Mesenchymal stem cell (in vitro differentiated cells and primary cell): ENCODE measurements around the gene ENG.
A peak's percentile ranks its signal among the peaks of the same experiment; 100 is the strongest.

Experiments
- DNase-seq: peaks from one replicate; pipeline ENCODE4 v3.0.0-alpha.2; 2013
- H2AFZ ChIP-seq: one replicate; pipeline ENCODE4 v1.6.1; 2013; ENCODE audit warnings: low read depth, mild to moderate bottlenecking, control low read depth, inconsistent platforms, low read length, moderate library complexity
- H2AK5ac ChIP-seq: 2 replicates; pipeline ENCODE4 v1.6.1; 2013; ENCODE audit warnings: low read length, moderate library complexity, mild to moderate bottlenecking, inconsistent platforms; ENCODE audit not compliant: severe bottlenecking
- H2BK120ac ChIP-seq: one replicate; pipeline ENCODE4 v1.6.1; 2013; ENCODE audit warnings: low read depth, mild to moderate bottlenecking, inconsistent platforms, low read length, moderate library complexity
- H2BK12ac ChIP-seq, 2 experiments: one replicate each; pipeline ENCODE4 v1.6.1; 2013; ENCODE audit warnings: inconsistent platforms in 2 of 2, low read length in 2 of 2, mild to moderate bottlenecking in 2 of 2, moderate library complexity in 2 of 2, control low read depth in 1 of 2
- H2BK15ac ChIP-seq: one replicate; pipeline ENCODE4 v1.6.1; 2013; ENCODE audit warnings: mild to moderate bottlenecking, low read depth, inconsistent platforms; ENCODE audit not compliant: poor library complexity, severe bottlenecking
- H2BK5ac ChIP-seq: 2 replicates; pipeline ENCODE4 v1.6.1; 2013; ENCODE audit warnings: low read depth, mild to moderate bottlenecking, low read length, control low read depth, inconsistent platforms; ENCODE audit not compliant: poor library complexity, severe bottlenecking
- H3K14ac ChIP-seq, 2 experiments: one replicate each; pipeline ENCODE4 v1.6.1; 2013; ENCODE audit warnings: inconsistent platforms in 2 of 2, low read length in 2 of 2, control low read depth in 1 of 2, mild to moderate bottlenecking in 1 of 2, moderate library complexity in 1 of 2
- H3K18ac ChIP-seq, 2 experiments: one replicate each; pipeline ENCODE4 v1.6.1; 2013; ENCODE audit warnings: inconsistent platforms in 2 of 2, low read length in 2 of 2, control low read depth in 1 of 2, low read depth in 1 of 2, mild to moderate bottlenecking in 1 of 2
- H3K23ac ChIP-seq, 2 experiments: one replicate each; pipeline ENCODE4 v1.6.1; 2013; ENCODE audit warnings: inconsistent platforms in 2 of 2, low read length in 2 of 2, mild to moderate bottlenecking in 2 of 2, moderate library complexity in 2 of 2, control low read depth in 1 of 2
- H3K27ac ChIP-seq: 2 replicates; pipeline ENCODE4 v1.5.1; 2013; ENCODE audit warnings: mild to moderate bottlenecking, moderate library complexity, low read length, control low read depth, inconsistent platforms; ENCODE audit not compliant: poor library complexity, severe bottlenecking
- H3K27me3 ChIP-seq, 2 experiments: 2 replicates each; pipeline versions ENCODE4 v1.6.1 to v1.7.0; 2013; ENCODE audit warnings: low read length in 2 of 2, mild to moderate bottlenecking in 2 of 2, moderate library complexity in 2 of 2, control low read depth in 1 of 2, inconsistent platforms in 1 of 2; ENCODE audit not compliant: control insufficient read depth in 1 of 2, insufficient read depth in 1 of 2
- H3K36me3 ChIP-seq, 2 experiments: 2 replicates each; pipeline versions ENCODE4 v1.6.1 to v1.7.0; 2013; ENCODE audit warnings: low read length in 2 of 2, control low read depth in 1 of 2, inconsistent platforms in 1 of 2, low read depth in 1 of 2, mild to moderate bottlenecking in 1 of 2; ENCODE audit not compliant: insufficient read depth in 2 of 2, control insufficient read depth in 1 of 2
- H3K4ac ChIP-seq, 2 experiments: one replicate each; pipeline ENCODE4 v1.6.1; 2013; ENCODE audit warnings: inconsistent platforms in 2 of 2, low read length in 2 of 2, mild to moderate bottlenecking in 2 of 2, moderate library complexity in 2 of 2, control low read depth in 1 of 2, low read depth in 1 of 2
- H3K4me1 ChIP-seq: 2 replicates; pipeline ENCODE4 v1.6.1; 2013; ENCODE audit warnings: low read depth, low read length, control low read depth; ENCODE audit not compliant: control insufficient read depth, insufficient read depth
- H3K4me2 ChIP-seq: 2 replicates; pipeline ENCODE4 v1.6.1; 2013; ENCODE audit warnings: low read length, mild to moderate bottlenecking, inconsistent platforms; ENCODE audit not compliant: poor library complexity, severe bottlenecking
- H3K4me3 ChIP-seq, 2 experiments: 2 replicates each; pipeline versions ENCODE4 v1.5.1 to v1.7.0; 2013; ENCODE audit warnings: low read length in 2 of 2, mild to moderate bottlenecking in 2 of 2, control low read depth in 1 of 2, low read depth in 1 of 2; ENCODE audit not compliant: insufficient read depth in 1 of 2
- H3K79me1 ChIP-seq: replicated peaks from 2 replicates; pipeline ENCODE4 v1.6.1; 2013; ENCODE audit warnings: mild to moderate bottlenecking, control low read depth, low read length, inconsistent platforms; ENCODE audit not compliant: poor library complexity, severe bottlenecking
- H3K9ac ChIP-seq: 2 replicates; pipeline ENCODE4 v1.7.0; 2013; ENCODE audit warnings: mild to moderate bottlenecking, low read length, moderate library complexity
- H3K9me3 ChIP-seq: 2 replicates; pipeline ENCODE4 v1.7.0; 2013; ENCODE audit warnings: mild to moderate bottlenecking, low read length; ENCODE audit not compliant: control insufficient read depth
- H4K8ac ChIP-seq: one replicate; pipeline ENCODE4 v1.6.1; 2013; ENCODE audit warnings: inconsistent platforms, mild to moderate bottlenecking, low read length, moderate library complexity
- H4K91ac ChIP-seq: one replicate; pipeline ENCODE4 v1.6.1; 2013; ENCODE audit warnings: mild to moderate bottlenecking, low read length, inconsistent platforms
- WGBS: methylation state at CpG from one replicate; pipeline ENCODE4 v1.1.7; 2013; ENCODE audit warnings: mixed read lengths; 5-methylcytosine and 5-hydroxymethylcytosine counted together

ENG gene

GRCh38 chr9:127873886-127874285, 19.4 kb upstream of the ENG start:
- Histone ChIP-seq H3K79me1 (peaks cover 19% of the 10 kb centered on the region), H3K27me3 (no peaks in the 10 kb centered on the region), H3K27ac (no peak overlapping the region), H2AK5ac (no peak overlapping the region), H3K23ac (no peak overlapping the region), H3K9me3 (no peaks in the 10 kb centered on the region), H3K36me3 (peaks cover 48 to 51% of the 10 kb centered on the region in 2 experiments), H3K4me2 (no peak overlapping the region), H2BK12ac (peak overlapping the region in 1 of 2 experiments; percentile 18), H3K4me1 (peaks cover 45% of the 10 kb centered on the region), H2AFZ (no peak overlapping the region), H4K91ac (no peak overlapping the region), H2BK15ac (no peak overlapping the region), H3K9ac (peak overlapping the region; percentile 77), H3K18ac (no peak overlapping the region), H3K14ac (no peak overlapping the region), H2BK5ac (no peak overlapping the region), H3K4ac (peak overlapping the region in 1 of 2 experiments; percentile 9), H3K4me3 (peak overlapping the region in 1 of 2 experiments; percentile 75), H4K8ac (peak overlapping the region; percentile 17), H2BK120ac (no peak overlapping the region)
- DNase-seq: no peak
- 95% methylated on average over 9 of the region's 10 CpGs for WGBS

- H3K4ac ChIP-seq: no peak overlapping the region
- H3K9ac ChIP-seq: peak overlapping the region; percentile 77
- no peak overlapping the region for H3K27ac ChIP-seq
- H3K18ac ChIP-seq: no peak overlapping the region
- H3K4me1 ChIP-seq: peaks cover 45% of the 10 kb centered on the region
- H3K9me3 ChIP-seq: no peaks in the 10 kb centered on the region
- no peak overlapping the region for H4K91ac ChIP-seq
- H2BK15ac ChIP-seq: no peak overlapping the region
- no peak overlapping the region for H3K4me2 ChIP-seq
- no peak overlapping the region for H4K8ac ChIP-seq
- 81% methylated on average over 19 of the region's 19 CpGs for WGBS
- H3K27me3 ChIP-seq: no peaks in the 10 kb centered on the region
- H2BK5ac ChIP-seq: no peak overlapping the region
- no peak for DNase-seq
- H3K4me3 ChIP-seq: peak overlapping the region in 1 of 2 experiments; percentile 75
- peaks cover 19% of the 10 kb centered on the region for H3K79me1 ChIP-seq
- no peak overlapping the region for H3K23ac ChIP-seq
- H3K14ac ChIP-seq: no peak overlapping the region
- peak overlapping the region in 1 of 2 experiments; percentile 17 for H2BK12ac ChIP-seq
- H2BK120ac ChIP-seq: no peak overlapping the region
- peaks cover 53 to 56% of the 10 kb centered on the region in 2 experiments for H3K36me3 ChIP-seq
- no peak overlapping the region for H2AFZ ChIP-seq
- no peak overlapping the region for H2AK5ac ChIP-seq
Measured at GRCh38 chr9:127873223-127873691, 18.8 kb upstream of the ENG start.

DNA sequence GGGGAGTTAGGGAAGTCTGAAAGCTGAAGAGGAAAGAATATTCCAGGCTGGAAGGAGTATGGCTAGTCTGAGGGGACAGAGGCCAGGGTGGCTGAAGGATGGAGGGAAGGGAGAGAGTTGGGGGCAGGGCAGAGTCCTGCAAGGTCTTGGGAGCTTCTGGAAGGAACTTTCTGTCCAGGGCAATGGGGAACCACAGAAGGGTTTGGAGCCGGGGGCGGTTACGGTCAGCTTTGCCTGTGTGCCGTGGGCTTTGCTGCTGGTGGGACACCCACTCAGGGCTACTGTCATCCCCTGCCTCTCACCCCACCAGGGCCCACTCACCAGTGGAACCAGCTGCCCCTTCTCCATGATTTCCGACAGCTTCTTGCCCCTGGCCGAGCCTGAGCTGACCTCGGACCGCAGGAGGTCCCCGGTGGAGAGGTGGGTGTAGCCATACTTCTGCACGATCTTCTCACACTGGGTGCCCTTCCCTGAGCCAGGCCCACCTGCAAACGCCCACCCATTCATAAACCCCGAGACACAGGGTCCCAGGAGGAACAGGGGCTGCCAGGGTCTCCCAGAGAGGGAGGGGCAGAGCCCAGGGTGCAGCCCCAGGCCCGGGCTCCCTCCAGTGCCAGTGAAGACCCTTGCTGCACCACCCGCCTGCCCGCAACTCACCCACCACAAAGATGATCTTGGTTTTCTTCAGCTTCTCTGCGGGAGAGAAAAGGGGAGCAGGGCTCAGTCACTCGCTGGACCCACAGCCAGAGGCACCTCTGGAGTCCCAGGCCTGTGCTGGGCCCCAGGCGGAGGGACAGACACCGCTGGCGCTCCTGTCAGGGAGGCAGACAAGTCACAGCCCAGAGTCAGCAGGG, 18.1 kb upstream of the ENG start:
- H4K91ac ChIP-seq: no peak overlapping the region

GRCh38 chr9:127871531-127871930, 17.1 kb upstream of the ENG start:
- Histone ChIP-seq H4K91ac (no peak overlapping the region), H2AFZ (no peak overlapping the region), H3K18ac (no peak overlapping the region), H3K23ac (no peak overlapping the region), H2BK12ac (no peak overlapping the region), H3K9ac (no peak overlapping the region), H2BK5ac (no peak overlapping the region), H2BK15ac (no peak overlapping the region), H3K4me2 (no peak overlapping the region), H3K4me1 (peaks cover 34% of the 10 kb centered on the region), H2BK120ac (no peak overlapping the region), H3K4me3 (no peak overlapping the region), H3K79me1 (peaks cover 13% of the 10 kb centered on the region), H2AK5ac (no peak overlapping the region), H3K27me3 (no peaks in the 10 kb centered on the region), H3K4ac (no peak overlapping the region), H3K9me3 (no peaks in the 10 kb centered on the region), H3K36me3 (peaks cover 68 to 70% of the 10 kb centered on the region in 2 experiments), H3K14ac (no peak overlapping the region), H3K27ac (no peak overlapping the region), H4K8ac (no peak overlapping the region)
- 94% methylated on average over 9 of the region's 9 CpGs for WGBS
- DNase-seq: no peak

More for the DNA sequence above, 18.1 kb upstream of the ENG start:
- Histone ChIP-seq H3K27ac (no peak overlapping the region), H3K9me3 (no peaks in the 10 kb centered on the region), H3K4me1 (peaks cover 40% of the 10 kb centered on the region), H3K4ac (no peak overlapping the region), H2BK5ac (no peak overlapping the region), H3K23ac (no peak overlapping the region), H3K18ac (no peak overlapping the region), H3K4me3 (no peak overlapping the region), H2BK120ac (no peak overlapping the region), H3K36me3 (peaks cover 60 to 62% of the 10 kb centered on the region in 2 experiments), H3K4me2 (no peak overlapping the region), H3K79me1 (peaks cover 19% of the 10 kb centered on the region), H3K9ac (no peak overlapping the region), H3K14ac (no peak overlapping the region), H2AK5ac (no peak overlapping the region), H2BK15ac (no peak overlapping the region), H4K8ac (no peak overlapping the region), H2BK12ac (peak overlapping the region in 1 of 2 experiments; percentile 48), H2AFZ (no peak overlapping the region), H3K27me3 (no peaks in the 10 kb centered on the region)
- DNase-seq: no peak
- WGBS: 93% methylated on average over 20 of the region's 20 CpGs
